Keratinocyte (primary cell): Measurements from ENCODE around the gene SH2D2A. TPM values are rescaled to one million over a fixed set of nuclear protein-coding genes. Genes with fewer than 3 reads are reported as not detected.

ENCODE experiments used
- DNase-seq: peaks from one replicate; pipeline ENCODE4 v3.0.0-alpha.2; 2011; ENCODE audit warnings: low read depth, missing footprints, low spot score
- FAIRE-seq: peaks from 2 replicates; lab custom pipeline; 2011; peaks lifted over from hg19 to GRCh38; lab: Jason Lieb, UNC
- H2AFZ ChIP-seq: 2 replicates; pipeline ENCODE4 v1.6.0; 2012; ENCODE audit warnings: low read length, control low read depth, inconsistent platforms; ENCODE audit not compliant: control insufficient read depth
- H3K27ac ChIP-seq: 2 replicates; pipeline ENCODE4 v1.5.1; 2011; ENCODE audit warnings: low read length; ENCODE audit not compliant: control insufficient read depth, insufficient read depth
- H3K27me3 ChIP-seq: 3 replicates; pipeline ENCODE4 v1.6.0; 2011; ENCODE audit warnings: low read length; ENCODE audit not compliant: control insufficient read depth, insufficient read depth; ENCODE audit errors: extremely low read depth
- H3K36me3 ChIP-seq, 2 experiments: 2 replicates in 1 of 2; 3 replicates in 1 of 2; pipeline ENCODE4 v1.5.1; 2011; ENCODE audit warnings: low read length in 2 of 2, mild to moderate bottlenecking in 1 of 2; ENCODE audit not compliant: control insufficient read depth in 2 of 2, insufficient read depth in 2 of 2; ENCODE audit errors: extremely low read depth in 1 of 2
- H3K4me1 ChIP-seq: 3 replicates; pipeline ENCODE4 v1.5.1; 2011; ENCODE audit warnings: low read length; ENCODE audit not compliant: control insufficient read depth, insufficient read depth; ENCODE audit errors: extremely low read depth
- H3K4me2 ChIP-seq: 3 replicates; pipeline ENCODE4 v1.6.0; 2011; ENCODE audit warnings: low read depth, low read length; ENCODE audit not compliant: control insufficient read depth, insufficient read depth; ENCODE audit errors: extremely low read depth
- H3K4me3 ChIP-seq, 3 experiments: fragments of 200-600 bp in 1 of 3; sonication (generic) in 1 of 3; 2 replicates in 2 of 3; 3 replicates in 1 of 3; pipeline ENCODE4 v1.5.1; 2011 to 2016; ENCODE audit warnings: low read length in 3 of 3, mild to moderate bottlenecking in 3 of 3, control low read depth in 2 of 3, inconsistent platforms in 1 of 3, low read depth in 1 of 3, mixed read lengths in 1 of 3, mixed run types in 1 of 3, moderate library complexity in 1 of 3; ENCODE audit not compliant: control insufficient read depth in 2 of 3, insufficient read depth in 2 of 3; ENCODE audit errors: extremely low read depth in 1 of 3
- H3K79me2 ChIP-seq: 2 replicates; pipeline ENCODE4 v1.6.0; 2012; ENCODE audit warnings: low read length; ENCODE audit not compliant: control insufficient read depth, insufficient read depth
- H3K9ac ChIP-seq: 3 replicates; pipeline ENCODE4 v1.6.0; 2011; ENCODE audit warnings: low read length; ENCODE audit not compliant: control insufficient read depth, insufficient read depth; ENCODE audit errors: extremely low read depth
- H3K9me1 ChIP-seq: 3 replicates; pipeline ENCODE4 v1.6.0; 2011; ENCODE audit warnings: low read length; ENCODE audit not compliant: control insufficient read depth, insufficient read depth; ENCODE audit errors: extremely low read depth
- H3K9me3 ChIP-seq: 2 replicates; pipeline ENCODE4 v1.5.1; 2012; ENCODE audit warnings: low read depth, low read length; ENCODE audit not compliant: control insufficient read depth
- H4K20me1 ChIP-seq: 3 replicates; pipeline ENCODE4 v1.6.0; 2011; ENCODE audit warnings: low read length; ENCODE audit not compliant: control insufficient read depth, insufficient read depth; ENCODE audit errors: extremely low read depth
- CTCF ChIP-seq, 3 experiments: IDR thresholded peaks in 1 of 3; conservative IDR thresholded peaks in 1 of 3; optimal IDR thresholded peaks in 1 of 3; 2 replicates in 2 of 3; 3 replicates in 1 of 3; pipeline versions ENCODE3 to v1.5.1; 2011; ENCODE audit warnings: low read length in 3 of 3, mild to moderate bottlenecking in 3 of 3, moderate library complexity in 2 of 3, control low read depth in 1 of 3, inconsistent platforms in 1 of 3; ENCODE audit not compliant: insufficient read depth in 2 of 3; ENCODE audit errors: extremely low read depth in 1 of 3
- EZH2 ChIP-seq: IDR thresholded peaks from one replicate; pipeline ENCODE4 v1.6.1; 2012; ENCODE audit warnings: inconsistent platforms, mild to moderate bottlenecking, low read length, moderate library complexity
- dilution Hi-C: fragments of 300-500 bp; cut with MboI; formaldehyde crosslinking; loops from one replicate; pipeline ENCODE4 v1.7.0; 2020; ENCODE audit warnings: low sequenced_read_pairs; ENCODE audit not compliant: extremely low pct_ligation_motif_present
- polyA plus RNA-seq, 5 experiments: library from polyadenylated mRNA; depleted of rRNA in 3 of 5; stranded (reverse) in 3 of 5; stranded (forward) in 1 of 5; unstranded in 1 of 5; fragments of >200 nt; gene quantifications; 1 replicate in 1 of 5; 2 replicates in 3 of 5; 3 replicates in 1 of 5; pipeline versions ENCODE4 v1.2.1 to v1.2.3, GENCODE V29; 2011 to 2012; ENCODE audit warnings: missing spikeins in 2 of 5, low read depth in 1 of 5, low replicate concordance in 1 of 5

The SH2D2A gene
- polyA plus RNA-seq, 1 donor (not counting 4 experiments of a cell fraction or from before 2014, with no cell fraction given) = 2.5 TPM

- no peaks in the 10 kb centered on the region for H3K4me1 ChIP-seq
- H3K9me1 ChIP-seq = no peaks in the 10 kb centered on the region
- no peaks in the 10 kb centered on the region for H3K9me3 ChIP-seq
- H2AFZ ChIP-seq = no peak overlapping the region
- no peaks in the 10 kb centered on the region for H4K20me1 ChIP-seq
- no peak overlapping the region for H3K4me2 ChIP-seq
- H3K79me2 ChIP-seq = no peaks in the 10 kb centered on the region
- no peak overlapping the region for H3K4me3 ChIP-seq
- H3K9ac ChIP-seq = no peak overlapping the region
- dilution Hi-C loops = no loop called here
- FAIRE-seq (no peak), DNase-seq (no peak)
- H3K36me3 ChIP-seq = no peaks in the 10 kb centered on the region
- TF ChIP-seq CTCF (optimal IDR thresholded peaks at IDR 0.05 in 1 of 3, IDR thresholded peaks at IDR 0.05 in 1 of 3, conservative IDR thresholded peaks at IDR 0.05 in 1 of 3; ENCODE audit: extremely low read depth in 1 of 3, insufficient read depth in 2 of 3, low read length in 3 of 3) (no peak), EZH2 (peak; percentile 22)
- H3K27me3 ChIP-seq = peaks cover 45% of the 10 kb centered on the region
- H3K27ac ChIP-seq = no peak overlapping the region
These were observed 17.7 kb upstream of the SH2D2A start for GRCh38 chr1:156834322-156834721.

GRCh38 chr1:156833603-156834002 lies 17.0 kb upstream of the SH2D2A start:
- FAIRE-seq = no peak
- no peak overlapping the region for H3K9ac ChIP-seq

More at GRCh38 chr1:156833603-156834002, 17.0 kb upstream of the SH2D2A start:
- no peaks in the 10 kb centered on the region for H3K9me3 ChIP-seq
- H3K36me3 ChIP-seq = no peaks in the 10 kb centered on the region
- no peaks in the 10 kb centered on the region for H3K9me1 ChIP-seq
- dilution Hi-C loops = no loop called here
- H3K27me3 ChIP-seq = peaks cover 44% of the 10 kb centered on the region
- no peaks in the 10 kb centered on the region for H3K79me2 ChIP-seq
- DNase-seq = no peak
- no peak overlapping the region for H3K4me2 ChIP-seq
- H2AFZ ChIP-seq = no peak overlapping the region
- TF ChIP-seq CTCF (optimal IDR thresholded peaks at IDR 0.05 in 1 of 3, IDR thresholded peaks at IDR 0.05 in 1 of 3, conservative IDR thresholded peaks at IDR 0.05 in 1 of 3; ENCODE audit: extremely low read depth in 1 of 3, insufficient read depth in 2 of 3, low read length in 3 of 3) (no peak), EZH2 (no peak)
- no peaks in the 10 kb centered on the region for H4K20me1 ChIP-seq
- no peak overlapping the region for H3K27ac ChIP-seq
- H3K4me3 ChIP-seq = no peak overlapping the region
- no peaks in the 10 kb centered on the region for H3K4me1 ChIP-seq
